ENCODE data around the gene BMX. TPM values are rescaled to one million over a fixed set of nuclear protein-coding genes. Genes with fewer than 3 reads are reported as not detected.

Gene BMX
- total RNA-seq, 1 donor from 2014 or later, result 2.0 TPM

DNA sequence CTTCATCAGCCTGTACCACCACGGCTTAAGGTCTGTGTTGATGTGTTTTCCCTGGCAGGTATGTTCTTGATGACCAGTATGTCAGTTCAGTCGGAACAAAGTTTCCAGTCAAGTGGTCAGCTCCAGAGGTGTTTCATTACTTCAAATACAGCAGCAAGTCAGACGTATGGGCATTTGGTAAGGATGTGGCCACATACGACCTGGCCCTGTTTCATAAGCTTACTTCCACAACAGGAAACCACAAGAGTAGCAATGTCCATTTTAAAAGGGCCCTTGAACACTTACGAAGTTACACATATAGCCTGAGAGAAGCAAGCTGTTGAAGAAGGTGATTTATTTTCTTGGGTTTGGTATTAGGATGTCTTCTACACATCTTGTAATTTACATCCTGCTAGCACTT is 46.1 kb downstream of the BMX start:
- Histone ChIP-seq H3K4me3 (no peak overlapping the region), H3K36me3 (no peaks in the 10 kb centered on the region), H3K4me1 (no peaks in the 10 kb centered on the region), H3K9me3 (no peaks in the 10 kb centered on the region), H3K27ac (no peak overlapping the region), H3K27me3 (no peaks in the 10 kb centered on the region)
- intact Hi-C loops (cut with DNase I), result no loop called here
- no peak for TF ChIP-seq POLR2AphosphoS5 (IDR thresholded peaks at IDR 0.05; ENCODE audit: insufficient read depth in 1 of 2, low read depth in 1 of 2)
- TF ChIP-seq, protein P1, sequence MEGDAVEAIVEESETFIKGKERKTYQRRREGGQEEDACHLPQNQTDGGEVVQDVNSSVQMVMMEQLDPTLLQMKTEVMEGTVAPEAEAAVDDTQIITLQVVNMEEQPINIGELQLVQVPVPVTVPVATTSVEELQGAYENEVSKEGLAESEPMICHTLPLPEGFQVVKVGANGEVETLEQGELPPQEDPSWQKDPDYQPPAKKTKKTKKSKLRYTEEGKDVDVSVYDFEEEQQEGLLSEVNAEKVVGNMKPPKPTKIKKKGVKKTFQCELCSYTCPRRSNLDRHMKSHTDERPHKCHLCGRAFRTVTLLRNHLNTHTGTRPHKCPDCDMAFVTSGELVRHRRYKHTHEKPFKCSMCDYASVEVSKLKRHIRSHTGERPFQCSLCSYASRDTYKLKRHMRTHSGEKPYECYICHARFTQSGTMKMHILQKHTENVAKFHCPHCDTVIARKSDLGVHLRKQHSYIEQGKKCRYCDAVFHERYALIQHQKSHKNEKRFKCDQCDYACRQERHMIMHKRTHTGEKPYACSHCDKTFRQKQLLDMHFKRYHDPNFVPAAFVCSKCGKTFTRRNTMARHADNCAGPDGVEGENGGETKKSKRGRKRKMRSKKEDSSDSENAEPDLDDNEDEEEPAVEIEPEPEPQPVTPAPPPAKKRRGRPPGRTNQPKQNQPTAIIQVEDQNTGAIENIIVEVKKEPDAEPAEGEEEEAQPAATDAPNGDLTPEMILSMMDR (IDR thresholded peaks at IDR 0.05), result no peak
- TF ChIP-seq POLR2A (IDR thresholded peaks at IDR 0.05), result no peak
- DNase-seq (ENCODE audit: extremely low spot score in 2 of 2), result no peak

DNA sequence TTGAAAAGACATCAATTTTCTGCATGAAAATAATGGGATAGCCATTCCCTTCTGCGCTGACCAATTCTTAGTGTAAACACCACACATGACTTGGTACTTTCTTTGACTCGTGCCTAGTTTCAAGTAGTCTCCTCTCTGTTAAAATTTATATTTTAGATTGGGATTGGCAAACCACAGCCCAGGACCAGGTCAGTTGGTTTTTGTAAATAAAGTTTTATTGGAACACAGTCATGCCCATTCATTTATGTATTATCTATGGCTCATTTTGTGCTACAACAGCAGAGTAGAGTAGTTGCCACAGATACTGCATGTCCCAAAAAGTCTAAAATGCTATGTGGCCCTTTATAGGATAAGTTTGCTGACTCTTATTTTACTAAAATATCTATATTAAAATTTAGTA is 46.7 kb downstream of the BMX start:
- Histone ChIP-seq H3K4me3 (no peak overlapping the region), H3K36me3 (no peaks in the 10 kb centered on the region), H3K27me3 (no peaks in the 10 kb centered on the region), H3K27ac (no peak overlapping the region), H3K4me1 (no peaks in the 10 kb centered on the region), H3K9me3 (no peaks in the 10 kb centered on the region)
- TF ChIP-seq POLR2A (IDR thresholded peaks at IDR 0.05) (no peak), POLR2AphosphoS5 (IDR thresholded peaks at IDR 0.05; ENCODE audit: insufficient read depth in 1 of 2, low read depth in 1 of 2) (no peak)
- DNase-seq (ENCODE audit: extremely low spot score in 2 of 2), result no peak
- intact Hi-C loops (cut with DNase I), result no loop called here

DNA sequence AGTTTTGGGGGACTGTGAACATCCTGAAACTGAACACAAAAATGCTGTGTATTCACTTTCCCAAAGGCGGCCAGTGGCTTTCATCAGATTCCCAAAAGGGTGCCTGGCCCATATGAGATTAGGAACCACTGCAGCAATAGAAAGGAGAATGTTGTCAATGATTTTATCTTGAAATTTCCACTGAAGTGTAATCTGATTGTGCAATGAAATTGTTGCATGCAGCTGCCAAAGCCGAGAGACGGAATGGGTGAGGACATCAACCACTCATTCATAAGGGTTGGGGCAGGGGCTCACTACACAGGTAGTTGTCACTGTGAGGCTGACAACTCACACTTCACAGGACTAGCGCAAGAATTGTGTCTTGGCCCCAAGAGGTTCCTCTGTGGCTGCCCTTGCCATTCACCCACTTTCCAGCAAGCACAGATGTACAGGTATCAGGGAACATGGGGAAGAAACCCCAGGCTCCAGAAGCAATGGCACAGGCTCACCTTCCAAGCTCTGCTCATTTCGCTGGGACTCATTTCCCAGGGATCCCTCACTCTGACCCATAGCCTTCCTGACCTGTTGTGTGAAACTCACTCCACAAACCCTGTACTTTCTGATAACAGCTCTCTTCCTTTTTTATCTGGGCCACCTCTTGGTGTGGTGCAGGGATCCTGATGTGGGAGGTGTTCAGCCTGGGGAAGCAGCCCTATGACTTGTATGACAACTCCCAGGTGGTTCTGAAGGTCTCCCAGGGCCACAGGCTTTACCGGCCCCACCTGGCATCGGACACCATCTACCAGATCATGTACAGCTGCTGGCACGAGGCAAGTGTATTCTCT is 48.8 kb downstream of the BMX start:
- no peaks in the 10 kb centered on the region for H3K27me3 ChIP-seq
- H3K27ac ChIP-seq, result no peak overlapping the region
- H3K4me1 ChIP-seq, result no peaks in the 10 kb centered on the region
- no peaks in the 10 kb centered on the region for H3K9me3 ChIP-seq
- DNase-seq (ENCODE audit: extremely low spot score in 2 of 2), result no peak
- H3K4me3 ChIP-seq, result no peak overlapping the region
- TF ChIP-seq, protein P1 (IDR thresholded peaks at IDR 0.05), result no peak
- TF ChIP-seq POLR2AphosphoS5 (IDR thresholded peaks at IDR 0.05; ENCODE audit: insufficient read depth in 1 of 2, low read depth in 1 of 2), result no peak
- H3K36me3 ChIP-seq, result no peaks in the 10 kb centered on the region
- intact Hi-C loops (cut with DNase I), result no loop called here

DNA sequence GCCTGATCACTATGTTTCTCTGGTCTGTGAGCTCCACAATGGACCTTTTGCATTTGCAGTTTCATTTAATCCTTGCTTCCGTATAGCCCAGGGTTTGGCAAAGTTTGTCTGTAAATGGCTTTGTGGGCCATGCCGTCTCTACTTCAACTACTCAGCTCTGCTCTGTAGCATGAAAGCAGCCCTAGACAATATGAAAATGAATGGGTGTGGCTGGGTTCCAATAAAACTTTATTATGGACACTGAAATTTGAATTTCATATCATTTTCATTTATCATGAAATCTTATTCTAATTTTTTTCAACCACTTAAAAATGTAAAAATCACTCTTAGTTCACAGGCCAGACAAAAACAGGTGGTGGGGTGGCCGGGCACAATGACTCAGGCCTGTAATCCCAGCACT is 58.6 kb downstream of the BMX start:
- no peaks in the 10 kb centered on the region for H3K36me3 ChIP-seq
- no peaks in the 10 kb centered on the region for H3K4me1 ChIP-seq
- no peaks in the 10 kb centered on the region for H3K27me3 ChIP-seq
- intact Hi-C loops (cut with DNase I), result no loop called here
- no peaks in the 10 kb centered on the region for H3K9me3 ChIP-seq
- TF ChIP-seq, protein P1 (IDR thresholded peaks at IDR 0.05), result no peak
- no peak for TF ChIP-seq POLR2A (IDR thresholded peaks at IDR 0.05)
- H3K4me3 ChIP-seq, result no peak overlapping the region
- no peak overlapping the region for H3K27ac ChIP-seq
- DNase-seq (ENCODE audit: extremely low spot score in 2 of 2), result no peak

DNA sequence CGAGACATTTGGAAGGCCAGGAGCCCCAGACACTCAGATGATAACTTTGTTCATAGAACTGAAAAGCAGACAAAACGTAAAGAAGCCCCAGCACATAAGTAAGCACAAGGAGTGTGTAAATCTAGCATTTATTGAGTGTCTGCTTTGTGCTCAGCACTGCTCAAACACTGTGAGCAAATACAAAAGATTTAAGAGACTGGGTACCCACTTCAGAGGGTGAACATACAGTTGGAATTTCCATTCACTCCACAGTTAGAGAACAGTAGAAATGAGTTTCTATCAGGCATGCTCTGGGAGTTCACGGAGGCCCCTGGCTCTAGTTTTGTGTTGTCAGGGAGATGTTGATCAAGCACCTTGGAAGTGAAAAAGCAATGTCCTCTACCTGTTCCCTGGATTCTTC is 60.3 kb downstream of the BMX start:
- intact Hi-C loops (cut with DNase I), result no loop called here
- Histone ChIP-seq H3K27me3 (no peaks in the 10 kb centered on the region), H3K4me3 (no peak overlapping the region), H3K27ac (no peak overlapping the region), H3K9me3 (no peaks in the 10 kb centered on the region), H3K36me3 (no peaks in the 10 kb centered on the region), H3K4me1 (no peaks in the 10 kb centered on the region)
- DNase-seq (ENCODE audit: extremely low spot score in 2 of 2), result no peak
- no peak for TF ChIP-seq POLR2AphosphoS5 (IDR thresholded peaks at IDR 0.05; ENCODE audit: insufficient read depth in 1 of 2, low read depth in 1 of 2)
- TF ChIP-seq, protein P1 (IDR thresholded peaks at IDR 0.05), result no peak
- no peak for TF ChIP-seq POLR2A (IDR thresholded peaks at IDR 0.05)

Measured in vagina (tissue), 2 donors.